Keratinocyte (primary cell): Measurements from ENCODE around the gene NRG4. TPM values are rescaled to one million over a fixed set of nuclear protein-coding genes. Genes with fewer than 3 reads are reported as not detected.
"Not testable (repeated sequence)": the region's sequence is repeated elsewhere in the genome, so short reads cannot be mapped to it uniquely, and the experiment has no call there.

Experiments used
- DNase-seq: peaks from one replicate; pipeline ENCODE4 v3.0.0-alpha.2; 2011; ENCODE audit warnings: low read depth, missing footprints, low spot score
- FAIRE-seq: peaks from 2 replicates; lab custom pipeline; 2011; peaks lifted over from hg19 to GRCh38; lab: Jason Lieb, UNC
- H2AFZ ChIP-seq: 2 replicates; pipeline ENCODE4 v1.6.0; 2012; ENCODE audit warnings: low read length, control low read depth, inconsistent platforms; ENCODE audit not compliant: control insufficient read depth
- H3K27ac ChIP-seq: 2 replicates; pipeline ENCODE4 v1.5.1; 2011; ENCODE audit warnings: low read length; ENCODE audit not compliant: control insufficient read depth, insufficient read depth
- H3K27me3 ChIP-seq: 3 replicates; pipeline ENCODE4 v1.6.0; 2011; ENCODE audit warnings: low read length; ENCODE audit not compliant: control insufficient read depth, insufficient read depth; ENCODE audit errors: extremely low read depth
- H3K36me3 ChIP-seq, 2 experiments: 2 replicates in 1 of 2; 3 replicates in 1 of 2; pipeline ENCODE4 v1.5.1; 2011; ENCODE audit warnings: low read length in 2 of 2, mild to moderate bottlenecking in 1 of 2; ENCODE audit not compliant: control insufficient read depth in 2 of 2, insufficient read depth in 2 of 2; ENCODE audit errors: extremely low read depth in 1 of 2
- H3K4me1 ChIP-seq: 3 replicates; pipeline ENCODE4 v1.5.1; 2011; ENCODE audit warnings: low read length; ENCODE audit not compliant: control insufficient read depth, insufficient read depth; ENCODE audit errors: extremely low read depth
- H3K4me2 ChIP-seq: 3 replicates; pipeline ENCODE4 v1.6.0; 2011; ENCODE audit warnings: low read depth, low read length; ENCODE audit not compliant: control insufficient read depth, insufficient read depth; ENCODE audit errors: extremely low read depth
- H3K4me3 ChIP-seq, 3 experiments: fragments of 200-600 bp in 1 of 3; sonication (generic) in 1 of 3; 2 replicates in 2 of 3; 3 replicates in 1 of 3; pipeline ENCODE4 v1.5.1; 2011 to 2016; ENCODE audit warnings: low read length in 3 of 3, mild to moderate bottlenecking in 3 of 3, control low read depth in 2 of 3, inconsistent platforms in 1 of 3, low read depth in 1 of 3, mixed read lengths in 1 of 3, mixed run types in 1 of 3, moderate library complexity in 1 of 3; ENCODE audit not compliant: control insufficient read depth in 2 of 3, insufficient read depth in 2 of 3; ENCODE audit errors: extremely low read depth in 1 of 3
- H3K79me2 ChIP-seq: 2 replicates; pipeline ENCODE4 v1.6.0; 2012; ENCODE audit warnings: low read length; ENCODE audit not compliant: control insufficient read depth, insufficient read depth
- H3K9ac ChIP-seq: 3 replicates; pipeline ENCODE4 v1.6.0; 2011; ENCODE audit warnings: low read length; ENCODE audit not compliant: control insufficient read depth, insufficient read depth; ENCODE audit errors: extremely low read depth
- H3K9me1 ChIP-seq: 3 replicates; pipeline ENCODE4 v1.6.0; 2011; ENCODE audit warnings: low read length; ENCODE audit not compliant: control insufficient read depth, insufficient read depth; ENCODE audit errors: extremely low read depth
- H3K9me3 ChIP-seq: 2 replicates; pipeline ENCODE4 v1.5.1; 2012; ENCODE audit warnings: low read depth, low read length; ENCODE audit not compliant: control insufficient read depth
- H4K20me1 ChIP-seq: 3 replicates; pipeline ENCODE4 v1.6.0; 2011; ENCODE audit warnings: low read length; ENCODE audit not compliant: control insufficient read depth, insufficient read depth; ENCODE audit errors: extremely low read depth
- EZH2 ChIP-seq: IDR thresholded peaks from one replicate; pipeline ENCODE4 v1.6.1; 2012; ENCODE audit warnings: inconsistent platforms, mild to moderate bottlenecking, low read length, moderate library complexity
- dilution Hi-C: fragments of 300-500 bp; cut with MboI; formaldehyde crosslinking; loops from one replicate; pipeline ENCODE4 v1.7.0; 2020; ENCODE audit warnings: low sequenced_read_pairs; ENCODE audit not compliant: extremely low pct_ligation_motif_present
- polyA plus RNA-seq, 5 experiments: library from polyadenylated mRNA; depleted of rRNA in 3 of 5; stranded (reverse) in 3 of 5; stranded (forward) in 1 of 5; unstranded in 1 of 5; fragments of >200 nt; gene quantifications; 1 replicate in 1 of 5; 2 replicates in 3 of 5; 3 replicates in 1 of 5; pipeline versions ENCODE4 v1.2.1 to v1.2.3, GENCODE V29; 2011 to 2012; ENCODE audit warnings: missing spikeins in 2 of 5, low read depth in 1 of 5, low replicate concordance in 1 of 5
- TF ChIP-seq, protein P1 (sequence below), 3 experiments: IDR thresholded peaks in 1 of 3; conservative IDR thresholded peaks in 1 of 3; optimal IDR thresholded peaks in 1 of 3; 2 replicates in 2 of 3; 3 replicates in 1 of 3; pipeline versions ENCODE3 to v1.5.1; 2011; ENCODE audit warnings: low read length in 3 of 3, mild to moderate bottlenecking in 3 of 3, moderate library complexity in 2 of 3, control low read depth in 1 of 3, inconsistent platforms in 1 of 3; ENCODE audit not compliant: insufficient read depth in 2 of 3; ENCODE audit errors: extremely low read depth in 1 of 3

NRG4 gene
- polyA plus RNA-seq, 1 donor (not counting 4 experiments of a cell fraction or from before 2014, with no cell fraction given): 0.96 TPM

DNA sequence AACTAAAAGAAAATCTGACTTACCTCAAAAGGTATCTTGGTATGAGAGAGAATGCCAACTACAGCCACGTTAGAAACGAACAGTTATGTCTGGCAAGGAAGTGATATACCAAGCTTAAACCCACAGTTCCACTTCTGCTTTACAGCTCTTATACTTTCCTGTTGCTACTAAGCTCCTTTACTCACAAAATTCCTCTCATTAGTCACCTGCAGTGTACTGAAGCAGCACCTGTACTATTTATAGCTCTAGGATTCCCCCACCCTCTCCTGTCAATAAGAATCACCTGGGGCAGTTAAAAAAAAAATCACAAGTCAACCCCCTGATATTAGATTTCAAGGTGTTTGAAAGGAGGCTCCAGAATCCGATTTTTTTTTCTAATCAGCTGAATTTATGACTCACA, 44.7 kb upstream of the NRG4 start:
- FAIRE-seq: peak; percentile 23
- peaks cover 28% of the 10 kb centered on the region for H3K27me3 ChIP-seq
- TF ChIP-seq EZH2: no peak
- TF ChIP-seq, protein P1, sequence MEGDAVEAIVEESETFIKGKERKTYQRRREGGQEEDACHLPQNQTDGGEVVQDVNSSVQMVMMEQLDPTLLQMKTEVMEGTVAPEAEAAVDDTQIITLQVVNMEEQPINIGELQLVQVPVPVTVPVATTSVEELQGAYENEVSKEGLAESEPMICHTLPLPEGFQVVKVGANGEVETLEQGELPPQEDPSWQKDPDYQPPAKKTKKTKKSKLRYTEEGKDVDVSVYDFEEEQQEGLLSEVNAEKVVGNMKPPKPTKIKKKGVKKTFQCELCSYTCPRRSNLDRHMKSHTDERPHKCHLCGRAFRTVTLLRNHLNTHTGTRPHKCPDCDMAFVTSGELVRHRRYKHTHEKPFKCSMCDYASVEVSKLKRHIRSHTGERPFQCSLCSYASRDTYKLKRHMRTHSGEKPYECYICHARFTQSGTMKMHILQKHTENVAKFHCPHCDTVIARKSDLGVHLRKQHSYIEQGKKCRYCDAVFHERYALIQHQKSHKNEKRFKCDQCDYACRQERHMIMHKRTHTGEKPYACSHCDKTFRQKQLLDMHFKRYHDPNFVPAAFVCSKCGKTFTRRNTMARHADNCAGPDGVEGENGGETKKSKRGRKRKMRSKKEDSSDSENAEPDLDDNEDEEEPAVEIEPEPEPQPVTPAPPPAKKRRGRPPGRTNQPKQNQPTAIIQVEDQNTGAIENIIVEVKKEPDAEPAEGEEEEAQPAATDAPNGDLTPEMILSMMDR (optimal IDR thresholded peaks at IDR 0.05 in 1 of 3, IDR thresholded peaks at IDR 0.05 in 1 of 3, conservative IDR thresholded peaks at IDR 0.05 in 1 of 3; ENCODE audit: extremely low read depth in 1 of 3, insufficient read depth in 2 of 3, low read length in 3 of 3): no peak
- H3K9me3 ChIP-seq: no peaks in the 10 kb centered on the region
- peak overlapping the region; percentile 34 for H3K27ac ChIP-seq
- H3K4me2 ChIP-seq: peak overlapping the region; percentile 93
- H3K9me1 ChIP-seq: no peaks in the 10 kb centered on the region
- no peak overlapping the region for H2AFZ ChIP-seq
- peak overlapping the region; percentile 48 for H3K9ac ChIP-seq
- dilution Hi-C loops: no loop called here
- no peaks in the 10 kb centered on the region for H3K36me3 ChIP-seq
- H4K20me1 ChIP-seq: no peaks in the 10 kb centered on the region
- H3K4me3 ChIP-seq: peak overlapping the region in 2 of 3 experiments; percentile 65 to 69
- peaks cover 17% of the 10 kb centered on the region for H3K4me1 ChIP-seq
- no peaks in the 10 kb centered on the region for H3K79me2 ChIP-seq
- no peak for DNase-seq

DNA sequence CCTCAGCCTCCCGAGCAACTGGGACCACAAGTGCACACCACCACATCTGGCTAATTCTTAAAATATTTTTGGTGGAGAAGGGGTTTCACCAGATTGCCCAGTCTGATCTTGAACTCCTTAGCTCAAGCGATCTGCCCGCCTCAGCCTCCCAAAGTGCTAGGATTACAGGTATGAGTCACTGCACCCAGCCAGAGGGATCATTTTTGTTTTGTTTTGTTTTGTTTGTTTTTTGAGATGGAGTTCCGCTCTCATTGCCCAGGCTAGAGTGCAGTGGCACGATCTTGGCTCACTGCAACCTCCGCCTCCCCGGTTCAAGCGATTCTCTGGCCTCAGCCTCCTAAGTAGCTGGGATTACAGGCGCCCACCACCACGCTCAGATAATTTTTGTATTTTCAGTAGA, 42.0 kb upstream of the NRG4 start:
- H3K36me3 ChIP-seq, H3K27me3 ChIP-seq, dilution Hi-C loops, H3K79me2 ChIP-seq, H3K9ac ChIP-seq, H3K4me2 ChIP-seq, FAIRE-seq, DNase-seq, H3K4me3 ChIP-seq, H3K9me3 ChIP-seq, H3K9me1 ChIP-seq, H4K20me1 ChIP-seq, H3K27ac ChIP-seq, H2AFZ ChIP-seq: not testable (repeated sequence)
- peaks cover 14% of the 10 kb centered on the region for H3K4me1 ChIP-seq

DNA sequence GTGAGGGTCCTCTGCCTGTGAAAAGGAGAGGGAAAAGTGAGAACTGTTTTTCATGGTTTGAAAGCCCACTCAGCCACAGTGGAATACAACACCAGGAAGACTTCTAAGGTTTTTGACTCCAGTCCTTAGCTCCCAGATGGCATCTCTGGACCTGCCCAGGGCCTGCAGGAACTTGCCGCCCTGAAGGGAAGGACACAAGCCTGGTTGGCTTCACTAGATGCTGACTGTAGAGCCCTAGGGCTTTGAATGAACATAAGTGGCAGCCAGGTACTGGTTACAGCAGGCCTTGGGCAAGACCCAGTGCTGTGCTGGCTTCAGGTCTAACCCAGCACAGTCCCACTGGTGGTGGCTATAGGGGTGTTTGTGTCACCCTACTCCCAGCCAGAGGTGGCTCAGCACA, 26.3 kb upstream of the NRG4 start:
- Histone ChIP-seq H2AFZ (peak overlapping the region; percentile 83), H3K4me2 (peak overlapping the region; percentile 79), H3K79me2 (no peaks in the 10 kb centered on the region), H3K9me3 (no peaks in the 10 kb centered on the region), H4K20me1 (no peaks in the 10 kb centered on the region), H3K4me3 (peak overlapping the region in 1 of 3 experiments; percentile 26), H3K27me3 (no peaks in the 10 kb centered on the region), H3K9ac (no peak overlapping the region), H3K36me3 (no peaks in the 10 kb centered on the region), H3K4me1 (peaks cover 20% of the 10 kb centered on the region), H3K9me1 (no peaks in the 10 kb centered on the region), H3K27ac (no peak overlapping the region)
- DNase-seq (peak; percentile 83), FAIRE-seq (peak; percentile 100)
- TF ChIP-seq, protein P1 (optimal IDR thresholded peaks at IDR 0.05 in 1 of 3, IDR thresholded peaks at IDR 0.05 in 1 of 3, conservative IDR thresholded peaks at IDR 0.05 in 1 of 3; ENCODE audit: extremely low read depth in 1 of 3, insufficient read depth in 2 of 3, low read length in 3 of 3): no peak
- TF ChIP-seq EZH2: no peak
- dilution Hi-C loops: no loop called here
